ENCODE data around the gene ASCL5.
A peak's percentile ranks its signal among the peaks of the same experiment; 100 is the strongest.

Gene ASCL5

GRCh38 chr1:201153474-201154388 lies 26.7 kb upstream of the ASCL5 start:
- DNase-seq: peak; percentile 81

GRCh38 chr1:201149400-201149799 lies 22.4 kb upstream of the ASCL5 start:
- DNase-seq: peak; percentile 75

GRCh38 chr1:201147396-201148015 lies 20.5 kb upstream of the ASCL5 start:
- peak; percentile 21 for DNase-seq

GRCh38 chr1:201146626-201147390 lies 19.8 kb upstream of the ASCL5 start:
- DNase-seq: no peak

GRCh38 chr1:201145816-201146215 lies 18.8 kb upstream of the ASCL5 start:
- no peak for DNase-seq

GRCh38 chr1:201145132-201145531 lies 18.1 kb upstream of the ASCL5 start:
- no peak for DNase-seq

GRCh38 chr1:201144701-201145100 lies 17.7 kb upstream of the ASCL5 start:
- peak; percentile 30 for DNase-seq

GRCh38 chr1:201143726-201144635 lies 17.0 kb upstream of the ASCL5 start:
- DNase-seq: no peak

- DNase-seq: no peak
Measured at GRCh38 chr1:201142849-201143725, 16.1 kb upstream of the ASCL5 start.

GRCh38 chr1:201142011-201142848 lies 15.2 kb upstream of the ASCL5 start:
- no peak for DNase-seq

- DNase-seq: no peak
Measured at GRCh38 chr1:201141418-201141817, 14.4 kb upstream of the ASCL5 start.

GRCh38 chr1:201140941-201141260 lies 13.9 kb upstream of the ASCL5 start:
- DNase-seq: no peak

- DNase-seq: peak; percentile 64
Measured at GRCh38 chr1:201140235-201140940, 13.4 kb upstream of the ASCL5 start.

- no peak for DNase-seq
Measured at GRCh38 chr1:201139756-201140155, 12.8 kb upstream of the ASCL5 start.

- DNase-seq: no peak
Measured at GRCh38 chr1:201139306-201139705, 12.3 kb upstream of the ASCL5 start.

GRCh38 chr1:201138311-201138840 lies 11.4 kb upstream of the ASCL5 start:
- no peak for DNase-seq

- no peak for DNase-seq
Measured at GRCh38 chr1:201137579-201138310, 10.8 kb upstream of the ASCL5 start.

GRCh38 chr1:201137024-201137392 lies 10.0 kb upstream of the ASCL5 start:
- no peak for DNase-seq

All from NCI-H69 (cell line).